ENCODE measurements around the gene IL1F10. TPM values are rescaled to one million over a fixed set of nuclear protein-coding genes. Genes with fewer than 3 reads are reported as not detected.

IL1F10 gene
- total and polyA plus RNA-seq, 2 donors (not counting 3 experiments of a cell fraction or from before 2014, with no cell fraction given) = not detected

DNA sequence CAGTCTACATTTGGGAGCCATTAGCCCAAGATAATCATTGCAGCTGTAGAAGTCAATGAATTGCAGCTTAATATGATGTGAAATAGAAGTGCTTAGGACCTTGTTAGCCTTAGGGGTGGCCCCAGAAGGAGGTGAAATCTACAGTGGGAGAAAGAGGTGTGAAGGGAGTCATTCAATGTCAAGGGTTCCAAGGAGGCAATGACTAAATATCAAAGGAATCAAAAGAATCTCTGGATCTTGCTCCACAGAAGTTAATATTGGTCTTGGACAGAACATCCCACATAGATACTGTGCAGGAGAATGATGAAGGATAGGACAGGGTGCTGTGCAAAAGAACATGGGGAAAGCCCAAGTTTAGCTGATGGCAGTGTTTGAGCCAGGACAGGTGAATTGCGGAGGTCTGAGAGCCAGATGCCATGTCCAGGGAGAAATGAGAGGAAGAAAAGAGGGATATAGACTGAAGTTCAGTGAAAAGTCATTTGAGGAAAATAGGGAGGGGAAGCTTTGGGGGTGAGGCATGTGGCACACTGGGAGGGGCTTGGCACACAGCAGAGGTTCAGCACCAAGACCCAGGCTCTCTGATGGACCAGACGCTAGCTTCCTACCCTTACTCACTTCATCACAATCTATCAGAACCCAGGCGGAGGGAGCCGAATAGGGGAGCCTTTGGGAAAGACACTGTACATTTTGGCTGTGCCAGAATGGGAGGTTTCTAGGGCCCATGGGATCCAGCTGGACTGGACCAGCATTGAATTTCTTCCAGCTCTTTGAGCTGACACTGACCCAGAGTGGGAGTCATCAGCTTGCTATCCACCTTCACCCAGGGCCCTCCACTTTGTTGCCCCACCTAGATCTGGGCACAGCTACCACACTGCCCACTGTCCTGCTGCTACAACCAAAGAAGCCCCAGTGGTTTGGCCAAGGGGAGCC lies 2.2 kb downstream of the IL1F10 start:
- CTCF ChIA-PET = no interaction called here
- no TSS peak for BruUV-seq (replicated peaks)
- H3K4me1 ChIP-seq (ENCODE audit: control insufficient read depth, extremely low read depth, insufficient read depth, low read length) = no peaks in the 10 kb centered on the region
- H3K4me3 ChIP-seq (replicated peaks in 1 of 3; ENCODE audit: insufficient read depth in 1 of 3, low read depth in 1 of 3, low read length in 3 of 3) = no peak overlapping the region
- TF ChIP-seq POLR2AphosphoS5 (IDR thresholded peaks at IDR 0.05; ENCODE audit: insufficient read depth, low read depth, low read length) (no peak), MYC (IDR thresholded peaks at IDR 0.05; ENCODE audit: low read depth, low read length) (no peak), POLR2A (IDR thresholded peaks at IDR 0.05; ENCODE audit: low read depth, low read length) (no peak), GATA2 (IDR thresholded peaks at IDR 0.05; ENCODE audit: insufficient read depth, insufficient read length, low read depth, low read length) (no peak), FOS (IDR thresholded peaks at IDR 0.05; ENCODE audit: borderline replicate concordance, insufficient read depth, low read length) (no peak)
- TF ChIP-seq, protein P1, sequence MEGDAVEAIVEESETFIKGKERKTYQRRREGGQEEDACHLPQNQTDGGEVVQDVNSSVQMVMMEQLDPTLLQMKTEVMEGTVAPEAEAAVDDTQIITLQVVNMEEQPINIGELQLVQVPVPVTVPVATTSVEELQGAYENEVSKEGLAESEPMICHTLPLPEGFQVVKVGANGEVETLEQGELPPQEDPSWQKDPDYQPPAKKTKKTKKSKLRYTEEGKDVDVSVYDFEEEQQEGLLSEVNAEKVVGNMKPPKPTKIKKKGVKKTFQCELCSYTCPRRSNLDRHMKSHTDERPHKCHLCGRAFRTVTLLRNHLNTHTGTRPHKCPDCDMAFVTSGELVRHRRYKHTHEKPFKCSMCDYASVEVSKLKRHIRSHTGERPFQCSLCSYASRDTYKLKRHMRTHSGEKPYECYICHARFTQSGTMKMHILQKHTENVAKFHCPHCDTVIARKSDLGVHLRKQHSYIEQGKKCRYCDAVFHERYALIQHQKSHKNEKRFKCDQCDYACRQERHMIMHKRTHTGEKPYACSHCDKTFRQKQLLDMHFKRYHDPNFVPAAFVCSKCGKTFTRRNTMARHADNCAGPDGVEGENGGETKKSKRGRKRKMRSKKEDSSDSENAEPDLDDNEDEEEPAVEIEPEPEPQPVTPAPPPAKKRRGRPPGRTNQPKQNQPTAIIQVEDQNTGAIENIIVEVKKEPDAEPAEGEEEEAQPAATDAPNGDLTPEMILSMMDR (IDR thresholded peaks at IDR 0.05; ENCODE audit: extremely low read depth in 1 of 2, insufficient read depth in 1 of 2, low read depth in 1 of 2, low read length in 2 of 2) = no peak
- TF ChIP-seq, protein P2, sequence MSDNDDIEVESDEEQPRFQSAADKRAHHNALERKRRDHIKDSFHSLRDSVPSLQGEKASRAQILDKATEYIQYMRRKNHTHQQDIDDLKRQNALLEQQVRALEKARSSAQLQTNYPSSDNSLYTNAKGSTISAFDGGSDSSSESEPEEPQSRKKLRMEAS (IDR thresholded peaks at IDR 0.05; ENCODE audit: insufficient read depth, insufficient read length) = no peak
- H4K20me1 ChIP-seq (replicated peaks; ENCODE audit: control insufficient read depth, extremely low read depth, insufficient read depth, low read length) = no peaks in the 10 kb centered on the region
- intact Hi-C loops (cut with micrococcal nuclease) = no loop called here
- FAIRE-seq (no peak), DNase-seq (ENCODE audit: low read depth, low spot score) (no peak)
- no peaks in the 10 kb centered on the region for H3K36me3 ChIP-seq (ENCODE audit: control insufficient read depth in 2 of 2, extremely low read depth in 1 of 2, insufficient read depth in 2 of 2, low read length in 2 of 2)
- H3K79me2 ChIP-seq (ENCODE audit: control insufficient read depth, insufficient read depth, low read length) = no peaks in the 10 kb centered on the region
- H3K27me3 ChIP-seq (ENCODE audit: control insufficient read depth in 2 of 2, insufficient read depth in 2 of 2, low read length in 2 of 2) = no peaks in the 10 kb centered on the region
- H3K4me2 ChIP-seq (ENCODE audit: insufficient read depth, low read length) = no peak overlapping the region
- H2AFZ ChIP-seq (ENCODE audit: low read depth, low read length) = no peak overlapping the region
- H3K9ac ChIP-seq (replicated peaks; ENCODE audit: extremely low read depth, insufficient read depth, low read length) = no peak overlapping the region
- H3K9me1 ChIP-seq (replicated peaks; ENCODE audit: control insufficient read depth, extremely low read depth, insufficient read depth, low read length) = no peaks in the 10 kb centered on the region
- dilution Hi-C loops (cut with MboI; ENCODE audit: extremely low pct_ligation_motif_present, low sequenced_read_pairs) = no loop called here
- no peak overlapping the region for H3K27ac ChIP-seq (ENCODE audit: insufficient read depth, low read depth, low read length)
- POLR2A ChIA-PET = no interaction called here
- H3K9me3 ChIP-seq (replicated peaks; ENCODE audit: control insufficient read depth, insufficient read depth, low read length) = no peaks in the 10 kb centered on the region

Measured in endothelial cell of umbilical vein (primary cell).